AG09319 (cell line): ENCODE measurements around the gene LIN54.
"Not testable (repeated sequence)": the region's sequence is repeated elsewhere in the genome, so short reads cannot be mapped to it uniquely, and the experiment has no call there.

ENCODE experiments used
- DNase-seq: peaks from one replicate; pipeline ENCODE4 v3.0.0-alpha.2; 2010; ENCODE audit warnings: low read depth; ENCODE audit errors: extremely low read depth
- TF ChIP-seq, protein P1 (sequence below): IDR thresholded peaks from 2 replicates; pipeline ENCODE4 v1.5.1; 2011; ENCODE audit warnings: low read depth, mild to moderate bottlenecking, inconsistent platforms, low read length, moderate library complexity

Gene LIN54

DNA sequence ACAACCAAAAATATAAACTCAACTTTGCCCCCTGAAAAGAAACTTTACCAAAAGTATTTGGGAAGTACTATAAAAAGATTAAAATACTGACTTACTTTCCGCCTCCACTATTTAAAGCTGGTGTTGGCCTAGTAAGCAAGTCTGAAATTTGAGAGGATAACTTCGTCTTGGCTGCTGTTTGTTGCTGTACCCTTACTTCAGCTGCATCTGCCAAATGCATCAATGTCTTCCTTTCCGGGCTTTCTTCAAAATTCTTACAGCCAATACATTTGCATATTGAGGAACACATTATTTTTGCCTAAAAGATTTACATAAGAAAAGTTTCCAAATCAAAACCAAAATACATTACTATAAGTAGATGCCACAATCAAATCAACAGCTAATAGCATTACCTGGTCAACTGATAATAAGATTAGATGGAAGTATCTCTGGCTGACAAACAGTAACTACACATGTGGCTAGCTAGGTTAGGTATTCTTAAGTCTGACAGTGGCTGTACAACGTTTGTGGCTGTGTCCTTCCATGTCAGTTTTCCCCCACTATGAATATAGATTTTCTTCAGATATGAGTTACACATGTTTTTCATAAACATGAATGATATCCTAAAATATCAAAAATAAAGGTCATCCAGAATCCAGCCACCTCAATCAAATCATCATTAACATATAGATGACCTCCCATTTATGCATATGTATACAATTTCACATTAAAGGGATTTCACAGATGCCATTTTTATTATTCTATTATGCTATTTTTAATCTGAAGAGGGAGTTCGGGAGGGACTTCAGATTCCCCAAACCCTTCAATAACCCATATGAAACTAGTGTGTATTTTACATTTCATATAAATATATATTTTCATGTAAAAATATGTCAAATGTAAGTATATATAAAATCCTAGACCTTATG is 79.5 kb downstream of the LIN54 start:
- TF ChIP-seq, protein P1, sequence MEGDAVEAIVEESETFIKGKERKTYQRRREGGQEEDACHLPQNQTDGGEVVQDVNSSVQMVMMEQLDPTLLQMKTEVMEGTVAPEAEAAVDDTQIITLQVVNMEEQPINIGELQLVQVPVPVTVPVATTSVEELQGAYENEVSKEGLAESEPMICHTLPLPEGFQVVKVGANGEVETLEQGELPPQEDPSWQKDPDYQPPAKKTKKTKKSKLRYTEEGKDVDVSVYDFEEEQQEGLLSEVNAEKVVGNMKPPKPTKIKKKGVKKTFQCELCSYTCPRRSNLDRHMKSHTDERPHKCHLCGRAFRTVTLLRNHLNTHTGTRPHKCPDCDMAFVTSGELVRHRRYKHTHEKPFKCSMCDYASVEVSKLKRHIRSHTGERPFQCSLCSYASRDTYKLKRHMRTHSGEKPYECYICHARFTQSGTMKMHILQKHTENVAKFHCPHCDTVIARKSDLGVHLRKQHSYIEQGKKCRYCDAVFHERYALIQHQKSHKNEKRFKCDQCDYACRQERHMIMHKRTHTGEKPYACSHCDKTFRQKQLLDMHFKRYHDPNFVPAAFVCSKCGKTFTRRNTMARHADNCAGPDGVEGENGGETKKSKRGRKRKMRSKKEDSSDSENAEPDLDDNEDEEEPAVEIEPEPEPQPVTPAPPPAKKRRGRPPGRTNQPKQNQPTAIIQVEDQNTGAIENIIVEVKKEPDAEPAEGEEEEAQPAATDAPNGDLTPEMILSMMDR, result no peak
- DNase-seq, result no peak

DNA sequence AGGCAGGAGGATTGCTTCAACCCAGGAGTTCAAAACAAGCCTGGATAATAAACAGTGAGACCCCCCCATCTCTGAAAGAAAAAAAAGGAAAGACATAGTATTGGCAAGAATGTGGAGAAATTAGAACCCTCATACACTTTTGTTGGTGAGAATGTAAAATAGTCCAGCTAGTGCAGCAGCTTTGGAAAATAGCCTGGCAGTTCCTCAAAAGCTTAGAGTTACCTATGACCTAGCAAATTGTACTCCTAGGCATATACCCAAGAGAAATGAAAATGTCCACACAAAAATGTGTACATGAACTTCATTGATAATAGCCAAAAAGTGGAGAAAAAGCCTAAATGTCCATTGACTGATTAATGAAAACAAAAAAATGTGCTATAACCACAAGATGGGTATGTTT is 88.8 kb downstream of the LIN54 start:
- DNase-seq, result no peak
- TF ChIP-seq, protein P1, result no peak

DNA sequence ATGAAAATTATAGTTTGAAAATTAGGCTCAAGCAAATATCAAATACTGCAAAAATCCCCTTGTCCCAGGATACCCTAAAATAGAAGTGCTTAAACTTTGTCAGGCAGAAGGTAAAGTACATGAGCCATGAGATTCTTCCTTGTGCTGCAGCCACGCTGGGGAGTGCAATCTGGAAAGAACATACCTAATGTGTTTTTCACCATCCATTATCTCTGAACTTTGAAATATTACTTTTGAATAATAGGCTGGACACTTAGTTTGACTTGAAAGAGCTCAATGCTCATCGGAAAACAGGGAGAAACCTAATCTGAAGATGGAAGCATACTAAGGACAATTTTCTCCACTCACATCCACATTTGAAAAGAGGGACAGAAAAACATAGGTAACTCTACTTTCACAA is 91.2 kb downstream of the LIN54 start:
- no peak for DNase-seq
- TF ChIP-seq, protein P1, result no peak

- no peak for DNase-seq
- TF ChIP-seq, protein P1, result no peak
These were observed 92.5 kb downstream of the LIN54 start for GRCh38 chr4:82918091-82918490.

- DNase-seq, result not testable (repeated sequence)
These were observed 96.7 kb downstream of the LIN54 start for GRCh38 chr4:82913968-82914367.

- DNase-seq, result no peak
- TF ChIP-seq, protein P1, result no peak
These were observed 97.3 kb downstream of the LIN54 start for GRCh38 chr4:82913305-82913704.

GRCh38 chr4:82909326-82909725 is 101.3 kb downstream of the LIN54 start:
- TF ChIP-seq, protein P1, result no peak
- DNase-seq, result no peak

GRCh38 chr4:82906469-82906868 is 104.2 kb downstream of the LIN54 start:
- TF ChIP-seq, protein P1, result no peak
- DNase-seq, result no peak
